Glomerular visceral epithelial cell (primary cell): Measurements from ENCODE around the gene CLEC16A.
"Not testable (repeated sequence)": the region's sequence is repeated elsewhere in the genome, so short reads cannot be mapped to it uniquely, and the experiment has no call there.

Source experiments
- DNase-seq: peaks from one replicate; pipeline ENCODE4 v3.0.0-alpha.2; 2016; ENCODE audit errors: extremely low spot score

CLEC16A gene

DNA sequence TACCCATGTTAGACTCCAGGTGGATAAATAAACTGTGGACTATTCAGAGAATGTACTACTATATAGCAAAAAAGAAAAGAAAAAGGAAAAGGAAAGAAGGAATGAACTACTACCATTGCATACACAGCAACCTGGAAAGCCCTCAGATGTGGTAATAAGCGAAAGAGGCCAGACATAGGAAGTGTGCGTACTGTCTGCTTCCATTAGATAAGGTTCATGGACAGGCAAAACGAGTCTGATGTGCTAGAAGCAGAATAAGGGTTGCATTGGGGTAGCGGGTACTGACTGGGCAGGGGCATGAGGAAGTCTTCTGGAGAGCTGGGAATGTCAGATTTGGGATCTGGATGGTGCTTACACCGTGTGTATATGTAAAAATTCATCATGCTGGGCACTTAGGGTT is 21.8 kb downstream of the CLEC16A start:
- no peak for DNase-seq

- not testable (repeated sequence) for DNase-seq
Measured at GRCh38 chr16:10966559-10966958, 22.2 kb downstream of the CLEC16A start.

GRCh38 chr16:10967986-10968385 is 23.6 kb downstream of the CLEC16A start:
- DNase-seq = no peak

GRCh38 chr16:10968498-10968897 is 24.1 kb downstream of the CLEC16A start:
- no peak for DNase-seq

DNA sequence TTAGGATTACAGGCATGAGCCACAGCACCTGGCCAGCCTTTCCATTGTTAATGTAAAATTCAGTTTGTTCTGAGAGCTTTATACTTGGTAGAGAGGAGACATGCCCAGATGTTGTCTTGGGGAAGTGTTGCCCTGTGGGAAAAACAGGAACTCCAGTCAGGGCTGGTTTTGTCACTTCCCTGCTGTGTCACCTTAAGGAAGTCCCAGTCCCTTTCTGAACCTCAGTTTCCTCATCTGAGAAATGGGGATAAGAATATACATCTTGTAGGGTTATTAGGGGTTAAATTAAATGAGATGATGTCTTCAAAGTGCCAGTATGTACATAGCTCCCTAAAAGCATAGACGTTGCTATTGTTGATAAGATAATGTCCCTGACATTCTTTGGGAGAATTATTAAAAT is 25.3 kb downstream of the CLEC16A start:
- no peak for DNase-seq

DNA sequence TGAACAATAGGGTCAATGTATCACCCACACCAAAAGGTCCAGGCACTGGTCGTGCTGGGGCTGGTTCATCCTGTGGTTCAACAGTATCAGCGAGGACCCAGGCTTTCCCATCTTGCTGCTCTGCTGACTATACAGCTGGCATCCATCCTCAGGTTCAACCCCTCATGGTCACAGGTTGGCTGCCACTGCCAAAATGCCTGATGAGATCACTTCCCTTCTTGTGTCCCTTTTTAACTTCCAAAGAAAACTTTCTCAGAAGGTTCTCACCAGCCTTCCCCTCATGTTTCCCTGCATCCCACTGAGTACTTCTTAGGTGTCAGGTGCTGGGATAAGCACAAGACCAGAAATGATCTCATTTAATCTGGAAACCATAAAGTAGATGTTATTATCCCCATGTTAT is 25.7 kb downstream of the CLEC16A start:
- no peak for DNase-seq

GRCh38 chr16:10971560-10971961 is 27.2 kb downstream of the CLEC16A start:
- DNase-seq = peak; percentile 73

GRCh38 chr16:10972108-10972818 is 27.9 kb downstream of the CLEC16A start:
- DNase-seq = no peak

- no peak for DNase-seq
Measured at GRCh38 chr16:10972819-10973464, 28.6 kb downstream of the CLEC16A start.

DNA sequence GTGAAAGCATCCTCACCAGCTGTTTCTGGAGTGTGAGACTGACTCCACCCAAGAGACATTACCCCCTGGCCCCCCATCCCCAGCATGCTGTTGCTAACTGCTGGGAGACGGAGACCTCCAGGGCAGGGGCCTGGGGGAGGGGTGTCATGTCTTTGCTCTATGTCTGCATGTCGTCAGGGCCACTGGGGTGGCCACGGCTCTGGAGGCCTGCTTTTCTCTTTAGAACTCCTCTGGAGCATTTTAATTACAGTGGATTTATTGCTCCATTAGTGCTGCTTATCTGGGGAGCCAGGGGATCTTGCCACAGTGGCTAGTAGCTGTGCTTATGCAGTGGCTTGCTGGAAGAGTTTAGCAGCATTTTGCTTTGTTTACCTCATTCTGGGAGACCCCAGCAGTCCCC is 32.3 kb downstream of the CLEC16A start:
- DNase-seq = no peak

- DNase-seq = no peak
Measured at GRCh38 chr16:10978124-10978523, 33.8 kb downstream of the CLEC16A start.

DNA sequence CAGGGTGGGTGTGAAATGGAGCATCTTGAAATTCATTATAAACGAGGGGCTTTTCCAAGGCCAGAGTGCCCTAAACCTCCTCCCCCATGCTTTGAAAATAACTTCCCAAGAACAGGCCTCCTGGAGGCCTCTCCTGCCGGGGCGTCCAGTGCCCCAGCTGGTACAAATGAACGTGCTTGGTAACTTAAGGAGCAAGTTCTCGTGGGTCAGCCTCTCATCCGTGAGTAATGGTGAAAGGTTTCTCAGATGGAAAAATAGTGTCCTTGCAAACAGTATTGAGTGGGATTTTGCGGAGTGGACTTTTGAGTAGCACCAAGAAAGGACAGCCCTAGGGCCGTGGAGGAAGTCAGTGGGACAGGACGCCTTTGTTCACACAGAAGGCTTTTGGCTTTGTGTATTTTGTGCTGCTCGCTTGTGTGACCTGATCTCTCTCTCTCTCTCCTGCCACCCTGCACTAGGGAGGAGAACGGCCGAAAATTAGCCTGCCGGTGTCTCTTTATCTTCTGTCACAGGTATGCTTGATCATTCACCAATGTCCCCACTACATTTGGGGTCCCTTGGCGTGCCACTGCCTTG is 34.6 kb downstream of the CLEC16A start:
- no peak for DNase-seq

DNA sequence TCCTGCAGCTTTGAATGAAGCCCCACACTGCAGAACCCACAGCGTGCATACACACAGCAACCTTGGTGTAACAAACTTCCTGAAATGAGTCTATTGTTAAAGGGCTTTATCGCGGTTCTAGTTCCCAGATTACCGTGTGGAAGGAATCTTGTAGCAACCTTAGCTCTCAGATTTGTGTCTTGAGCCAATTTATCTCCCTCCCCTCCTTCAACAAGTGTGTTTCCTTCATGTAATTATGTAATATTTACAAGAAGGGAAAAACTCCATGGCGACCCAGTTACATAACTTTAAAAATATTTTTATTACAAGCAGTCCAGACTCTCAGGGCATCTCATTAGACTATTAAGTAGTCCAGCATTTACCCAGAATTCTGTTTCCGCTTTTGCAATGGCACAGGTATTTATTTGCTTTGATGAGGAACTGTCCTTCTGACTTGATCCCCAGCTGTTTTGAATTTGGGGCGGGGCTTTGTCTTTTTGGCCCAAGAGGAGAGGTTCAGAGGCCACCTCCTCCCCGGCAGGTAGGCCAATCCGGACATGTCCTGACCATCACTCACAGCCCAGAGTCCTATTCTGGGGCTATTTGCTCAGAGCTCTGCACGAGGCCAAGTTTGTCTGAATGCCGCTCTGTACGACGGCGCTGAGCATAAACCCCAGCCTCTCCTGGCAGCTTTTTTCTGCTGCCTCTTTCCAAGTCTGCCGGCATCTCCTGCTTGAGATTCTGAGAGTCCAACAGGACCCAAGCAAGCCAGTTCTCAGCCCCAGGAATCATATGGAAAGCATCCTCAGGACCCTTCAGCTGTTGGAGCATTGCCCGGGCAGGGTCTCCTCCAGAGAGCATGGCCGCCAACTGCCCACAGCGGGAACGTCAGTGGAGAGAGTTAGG is 35.6 kb downstream of the CLEC16A start:
- no peak for DNase-seq

DNA sequence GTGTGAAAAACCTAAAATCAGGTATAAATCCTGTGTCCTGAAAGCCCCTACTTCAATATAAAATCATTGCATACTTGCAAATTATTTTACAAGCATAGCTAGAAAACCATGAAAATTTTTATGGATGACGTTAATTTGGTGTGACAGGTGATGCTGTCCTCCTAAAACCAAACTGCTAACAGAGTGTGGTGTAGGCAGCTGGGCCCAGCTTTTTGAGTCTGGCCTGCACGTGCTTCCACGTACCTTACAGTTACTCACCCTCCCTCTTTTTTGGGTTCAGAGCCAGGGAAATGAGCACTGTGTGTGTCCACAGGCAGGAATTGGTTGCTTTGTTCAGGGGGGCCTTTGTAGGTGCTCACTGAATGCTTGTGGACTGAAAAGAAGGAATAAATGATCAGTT is 36.4 kb downstream of the CLEC16A start:
- DNase-seq = no peak

- DNase-seq = no peak
Measured at GRCh38 chr16:10981697-10982216, 37.4 kb downstream of the CLEC16A start.

- no peak for DNase-seq
Measured at GRCh38 chr16:10982465-10983150, 38.2 kb downstream of the CLEC16A start.

DNA sequence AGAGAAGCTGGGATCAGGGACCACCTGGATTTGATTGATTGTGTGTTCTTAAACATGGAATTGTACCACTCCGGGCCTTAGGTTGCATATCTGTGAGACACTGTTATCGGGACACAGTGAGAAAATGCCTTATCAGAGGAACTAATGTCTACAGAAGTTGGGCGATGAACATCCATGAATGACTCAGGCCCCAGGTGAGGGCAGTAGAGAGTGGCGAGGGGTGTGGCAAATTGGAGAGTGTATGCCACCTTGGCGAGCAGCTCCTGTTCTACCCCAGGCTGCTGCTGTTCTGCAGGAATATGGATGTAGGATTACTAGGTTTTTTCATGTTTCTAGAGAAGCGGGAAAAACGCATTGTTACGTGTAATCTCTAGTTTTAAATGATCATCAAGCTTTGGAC is 38.8 kb downstream of the CLEC16A start:
- no peak for DNase-seq

GRCh38 chr16:10984509-10984908 is 40.1 kb downstream of the CLEC16A start:
- no peak for DNase-seq

- no peak for DNase-seq
Measured at GRCh38 chr16:10987361-10988163, 43.2 kb downstream of the CLEC16A start.

DNA sequence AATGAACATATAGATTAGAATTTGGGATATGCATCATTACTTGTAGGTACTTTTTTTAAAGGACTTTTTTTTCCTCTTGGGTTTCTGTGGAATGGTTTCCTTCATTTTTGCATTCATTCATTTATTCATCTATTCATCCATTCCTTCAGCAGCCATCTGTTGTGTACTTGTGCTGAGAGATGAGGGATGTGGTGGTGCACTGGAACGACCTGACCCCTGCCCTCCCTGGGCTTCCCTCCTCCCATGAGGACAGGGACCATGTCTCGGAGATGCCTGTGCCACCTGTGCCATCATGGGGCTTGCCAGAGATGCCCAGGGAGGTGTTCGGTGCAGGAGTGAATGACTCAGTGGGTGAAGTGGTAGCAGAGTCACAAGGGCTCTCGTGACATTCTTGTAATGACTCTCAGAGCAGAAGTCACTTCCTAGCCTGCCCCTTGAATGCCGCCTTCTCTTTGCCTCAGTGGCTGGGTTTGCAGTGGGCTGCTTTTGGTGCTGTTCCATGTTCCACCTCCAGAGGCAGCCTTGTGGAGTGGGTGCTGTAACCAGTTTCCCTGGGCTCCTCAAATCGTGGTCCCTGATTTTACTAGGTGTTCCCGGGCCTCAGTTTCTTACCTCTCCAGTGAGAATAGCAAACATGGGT is 43.9 kb downstream of the CLEC16A start:
- no peak for DNase-seq
